ENCODE results near the gene ADAM15. TPM values are rescaled to one million over a fixed set of nuclear protein-coding genes. Genes with fewer than 3 reads are reported as not detected.

ADAM15 gene
- total RNA-seq, 1 donor from 2014 or later, result 163 TPM

DNA sequence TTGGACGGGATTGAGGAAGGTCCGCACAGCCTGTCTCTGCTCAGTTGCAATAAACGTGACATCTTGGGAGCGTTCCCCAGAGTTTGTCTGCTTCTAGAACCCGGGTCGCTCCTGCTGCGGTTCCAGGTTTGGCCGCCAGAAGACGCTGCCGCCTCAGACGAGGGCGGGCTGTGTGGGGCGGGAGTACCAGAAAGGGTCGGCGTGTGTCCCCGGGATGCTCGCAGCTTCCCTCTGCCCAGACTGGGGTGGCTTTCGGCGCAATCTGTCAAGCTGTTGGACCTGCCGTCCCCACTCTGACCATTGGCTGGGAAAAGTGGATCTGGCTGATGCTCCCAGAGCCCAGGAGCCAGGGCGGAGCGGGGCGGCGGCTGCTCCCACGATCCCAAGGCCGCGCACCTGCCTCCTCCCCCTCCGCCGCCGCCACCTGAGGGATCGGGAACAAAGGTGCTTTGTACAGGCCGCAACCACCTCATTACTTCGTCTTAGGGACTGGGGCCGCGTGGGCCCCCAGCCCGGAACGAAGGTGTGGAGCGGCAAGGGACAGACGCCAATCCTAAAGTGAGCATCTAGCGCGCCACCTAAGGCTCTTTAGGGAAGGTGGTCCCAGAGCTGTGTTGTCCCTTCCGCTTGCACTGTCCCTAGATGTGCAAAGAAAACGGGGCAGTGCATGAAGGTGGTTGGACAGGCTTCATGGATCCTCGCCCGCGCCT, 11.7 kb downstream of the ADAM15 start:
- intact Hi-C loops (cut with DNase I), result no loop called here
- DNase-seq (peak; percentile 83), ATAC-seq (peak; percentile 52)
- H3K36me3 ChIP-seq, result peaks cover 30% of the 10 kb centered on the region
- no peak overlapping the region for H3K27ac ChIP-seq
- no peaks in the 10 kb centered on the region for H3K9me3 ChIP-seq
- H3K4me1 ChIP-seq, result peaks cover 23% of the 10 kb centered on the region
- H3K4me3 ChIP-seq, result peak overlapping the region; percentile 92
- peak; percentile 66 for TF ChIP-seq CTCF (IDR thresholded peaks at IDR 0.05)
- no peaks in the 10 kb centered on the region for H3K27me3 ChIP-seq

GRCh38 chr1:155063550-155064110, 12.5 kb downstream of the ADAM15 start, which contains the start of gene EFNA4:
EFNA4 (plus strand) TSS chr1:155063740; CDS start chr1:155063824, 84 bp downstream.
- DNase-seq (peak; percentile 91), ATAC-seq (peak; percentile 92)
- H3K27me3 ChIP-seq, result no peaks in the 10 kb centered on the region
- H3K4me3 ChIP-seq, result peak within 1 kb of the TSS; percentile 92
- H3K36me3 ChIP-seq, result peaks cover 22% of the 10 kb centered on the region
- no peak for TF ChIP-seq CTCF (IDR thresholded peaks at IDR 0.05)
- peak within 1 kb of the TSS; percentile 72 for H3K27ac ChIP-seq
- no peaks in the 10 kb centered on the region for H3K9me3 ChIP-seq
- H3K4me1 ChIP-seq, result peaks cover 23% of the 10 kb centered on the region
- intact Hi-C loops (cut with DNase I), result no loop called here

- DNase-seq, result no peak
Observed at GRCh38 chr1:155064111-155064831, 13.2 kb downstream of the ADAM15 start.

DNA sequence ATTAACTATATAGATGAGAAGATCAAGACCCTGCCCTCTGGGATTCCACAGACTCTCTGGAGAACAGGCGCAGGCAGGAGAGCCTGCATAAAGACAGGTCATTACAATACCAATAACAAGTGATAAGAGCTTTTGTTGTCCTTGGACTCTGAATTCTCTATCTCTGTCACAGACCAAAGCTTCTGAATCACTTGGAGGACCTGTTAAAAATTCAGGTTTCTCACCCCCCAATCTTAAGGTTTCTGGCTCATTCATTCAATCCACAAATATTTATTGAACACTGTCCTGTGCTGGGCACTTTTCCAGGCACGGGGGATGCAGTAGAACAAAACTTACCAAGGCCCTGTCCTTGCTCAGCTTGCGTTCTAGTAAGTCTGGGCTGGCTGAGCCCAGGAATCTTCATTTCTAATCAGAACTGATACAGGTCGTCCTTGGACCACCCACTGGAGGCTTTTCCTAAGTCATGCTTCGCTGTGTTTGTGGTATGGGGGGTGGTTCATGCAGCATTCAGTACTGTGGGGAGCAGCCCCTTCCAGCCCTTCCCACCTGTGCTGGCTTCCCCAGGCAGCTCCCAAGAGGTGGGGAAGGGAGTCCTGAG, 13.8 kb downstream of the ADAM15 start:
- intact Hi-C loops (cut with DNase I), result no loop called here
- peaks cover 24% of the 10 kb centered on the region for H3K4me1 ChIP-seq

More at GRCh38 chr1:155064111-155064831, 13.2 kb downstream of the ADAM15 start:
- Histone ChIP-seq H3K9me3 (no peaks in the 10 kb centered on the region), H3K27ac (no peak overlapping the region), H3K36me3 (peaks cover 16% of the 10 kb centered on the region), H3K4me3 (peak overlapping the region; percentile 92), H3K4me1 (peaks cover 23% of the 10 kb centered on the region), H3K27me3 (no peaks in the 10 kb centered on the region)
- intact Hi-C loops (cut with DNase I), result no loop called here
- ATAC-seq, result peak; percentile 5
- no peak for TF ChIP-seq CTCF (IDR thresholded peaks at IDR 0.05)

More for the DNA sequence above, 13.8 kb downstream of the ADAM15 start:
- no peaks in the 10 kb centered on the region for H3K27me3 ChIP-seq
- H3K36me3 ChIP-seq, result peaks cover 10% of the 10 kb centered on the region
- TF ChIP-seq CTCF (IDR thresholded peaks at IDR 0.05), result no peak
- peak overlapping the region; percentile 92 for H3K4me3 ChIP-seq
- DNase-seq (no peak), ATAC-seq (no peak)
- no peak overlapping the region for H3K27ac ChIP-seq
- no peaks in the 10 kb centered on the region for H3K9me3 ChIP-seq

Measured in upper lobe of right lung (tissue), 1 donor.